Measurements from ENCODE around the gene SHB. TPM values are rescaled to one million over a fixed set of nuclear protein-coding genes. Genes with fewer than 3 reads are reported as not detected.

The SHB gene
- total and polyA plus RNA-seq, 2 of the 8 experiments (the other 6 are each of a cell fraction or from before 2014, with no cell fraction given): 4.1 to 12.6 TPM

DNA sequence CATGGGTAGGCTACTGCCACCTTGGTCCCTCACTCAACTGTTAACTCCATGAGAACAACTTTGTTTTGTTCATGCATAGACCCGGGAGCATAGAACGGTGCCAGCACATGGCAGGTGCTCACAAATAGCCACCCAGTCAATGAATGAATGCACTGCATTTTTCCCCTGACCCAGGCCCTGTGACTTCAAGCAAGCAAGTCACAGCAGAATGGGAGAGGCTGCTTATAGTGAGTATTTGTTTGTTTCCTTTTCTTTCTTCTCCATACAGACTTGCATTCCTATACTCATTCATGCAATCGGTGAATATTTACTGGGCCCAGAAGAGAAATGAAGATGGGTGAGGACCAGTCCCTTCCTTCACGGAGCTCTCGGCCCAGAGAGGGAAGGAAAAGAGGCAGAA is 62.0 kb downstream of the SHB start (continued):
- TF ChIP-seq, protein P1, sequence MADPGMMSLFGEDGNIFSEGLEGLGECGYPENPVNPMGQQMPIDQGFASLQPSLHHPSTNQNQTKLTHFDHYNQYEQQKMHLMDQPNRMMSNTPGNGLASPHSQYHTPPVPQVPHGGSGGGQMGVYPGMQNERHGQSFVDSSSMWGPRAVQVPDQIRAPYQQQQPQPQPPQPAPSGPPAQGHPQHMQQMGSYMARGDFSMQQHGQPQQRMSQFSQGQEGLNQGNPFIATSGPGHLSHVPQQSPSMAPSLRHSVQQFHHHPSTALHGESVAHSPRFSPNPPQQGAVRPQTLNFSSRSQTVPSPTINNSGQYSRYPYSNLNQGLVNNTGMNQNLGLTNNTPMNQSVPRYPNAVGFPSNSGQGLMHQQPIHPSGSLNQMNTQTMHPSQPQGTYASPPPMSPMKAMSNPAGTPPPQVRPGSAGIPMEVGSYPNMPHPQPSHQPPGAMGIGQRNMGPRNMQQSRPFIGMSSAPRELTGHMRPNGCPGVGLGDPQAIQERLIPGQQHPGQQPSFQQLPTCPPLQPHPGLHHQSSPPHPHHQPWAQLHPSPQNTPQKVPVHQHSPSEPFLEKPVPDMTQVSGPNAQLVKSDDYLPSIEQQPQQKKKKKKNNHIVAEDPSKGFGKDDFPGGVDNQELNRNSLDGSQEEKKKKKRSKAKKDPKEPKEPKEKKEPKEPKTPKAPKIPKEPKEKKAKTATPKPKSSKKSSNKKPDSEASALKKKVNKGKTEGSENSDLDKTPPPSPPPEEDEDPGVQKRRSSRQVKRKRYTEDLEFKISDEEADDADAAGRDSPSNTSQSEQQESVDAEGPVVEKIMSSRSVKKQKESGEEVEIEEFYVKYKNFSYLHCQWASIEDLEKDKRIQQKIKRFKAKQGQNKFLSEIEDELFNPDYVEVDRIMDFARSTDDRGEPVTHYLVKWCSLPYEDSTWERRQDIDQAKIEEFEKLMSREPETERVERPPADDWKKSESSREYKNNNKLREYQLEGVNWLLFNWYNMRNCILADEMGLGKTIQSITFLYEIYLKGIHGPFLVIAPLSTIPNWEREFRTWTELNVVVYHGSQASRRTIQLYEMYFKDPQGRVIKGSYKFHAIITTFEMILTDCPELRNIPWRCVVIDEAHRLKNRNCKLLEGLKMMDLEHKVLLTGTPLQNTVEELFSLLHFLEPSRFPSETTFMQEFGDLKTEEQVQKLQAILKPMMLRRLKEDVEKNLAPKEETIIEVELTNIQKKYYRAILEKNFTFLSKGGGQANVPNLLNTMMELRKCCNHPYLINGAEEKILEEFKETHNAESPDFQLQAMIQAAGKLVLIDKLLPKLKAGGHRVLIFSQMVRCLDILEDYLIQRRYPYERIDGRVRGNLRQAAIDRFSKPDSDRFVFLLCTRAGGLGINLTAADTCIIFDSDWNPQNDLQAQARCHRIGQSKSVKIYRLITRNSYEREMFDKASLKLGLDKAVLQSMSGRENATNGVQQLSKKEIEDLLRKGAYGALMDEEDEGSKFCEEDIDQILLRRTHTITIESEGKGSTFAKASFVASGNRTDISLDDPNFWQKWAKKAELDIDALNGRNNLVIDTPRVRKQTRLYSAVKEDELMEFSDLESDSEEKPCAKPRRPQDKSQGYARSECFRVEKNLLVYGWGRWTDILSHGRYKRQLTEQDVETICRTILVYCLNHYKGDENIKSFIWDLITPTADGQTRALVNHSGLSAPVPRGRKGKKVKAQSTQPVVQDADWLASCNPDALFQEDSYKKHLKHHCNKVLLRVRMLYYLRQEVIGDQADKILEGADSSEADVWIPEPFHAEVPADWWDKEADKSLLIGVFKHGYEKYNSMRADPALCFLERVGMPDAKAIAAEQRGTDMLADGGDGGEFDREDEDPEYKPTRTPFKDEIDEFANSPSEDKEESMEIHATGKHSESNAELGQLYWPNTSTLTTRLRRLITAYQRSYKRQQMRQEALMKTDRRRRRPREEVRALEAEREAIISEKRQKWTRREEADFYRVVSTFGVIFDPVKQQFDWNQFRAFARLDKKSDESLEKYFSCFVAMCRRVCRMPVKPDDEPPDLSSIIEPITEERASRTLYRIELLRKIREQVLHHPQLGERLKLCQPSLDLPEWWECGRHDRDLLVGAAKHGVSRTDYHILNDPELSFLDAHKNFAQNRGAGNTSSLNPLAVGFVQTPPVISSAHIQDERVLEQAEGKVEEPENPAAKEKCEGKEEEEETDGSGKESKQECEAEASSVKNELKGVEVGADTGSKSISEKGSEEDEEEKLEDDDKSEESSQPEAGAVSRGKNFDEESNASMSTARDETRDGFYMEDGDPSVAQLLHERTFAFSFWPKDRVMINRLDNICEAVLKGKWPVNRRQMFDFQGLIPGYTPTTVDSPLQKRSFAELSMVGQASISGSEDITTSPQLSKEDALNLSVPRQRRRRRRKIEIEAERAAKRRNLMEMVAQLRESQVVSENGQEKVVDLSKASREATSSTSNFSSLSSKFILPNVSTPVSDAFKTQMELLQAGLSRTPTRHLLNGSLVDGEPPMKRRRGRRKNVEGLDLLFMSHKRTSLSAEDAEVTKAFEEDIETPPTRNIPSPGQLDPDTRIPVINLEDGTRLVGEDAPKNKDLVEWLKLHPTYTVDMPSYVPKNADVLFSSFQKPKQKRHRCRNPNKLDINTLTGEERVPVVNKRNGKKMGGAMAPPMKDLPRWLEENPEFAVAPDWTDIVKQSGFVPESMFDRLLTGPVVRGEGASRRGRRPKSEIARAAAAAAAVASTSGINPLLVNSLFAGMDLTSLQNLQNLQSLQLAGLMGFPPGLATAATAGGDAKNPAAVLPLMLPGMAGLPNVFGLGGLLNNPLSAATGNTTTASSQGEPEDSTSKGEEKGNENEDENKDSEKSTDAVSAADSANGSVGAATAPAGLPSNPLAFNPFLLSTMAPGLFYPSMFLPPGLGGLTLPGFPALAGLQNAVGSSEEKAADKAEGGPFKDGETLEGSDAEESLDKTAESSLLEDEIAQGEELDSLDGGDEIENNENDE (IDR thresholded peaks at IDR 0.05; ENCODE audit: insufficient replicate concordance, low read length): no peak
- TF ChIP-seq ASH2L (IDR thresholded peaks at IDR 0.05; ENCODE audit: low read length) (no peak), TEAD4 (IDR thresholded peaks at IDR 0.05; ENCODE audit: low read depth, low read length) (no peak), ZNF274 (IDR thresholded peaks at IDR 0.05; ENCODE audit: borderline replicate concordance, extremely low read depth, low read length) (no peak)
